HG02623 (cell line): ENCODE data around the gene PLBD2.
A peak's percentile ranks its signal among the peaks of the same experiment; 100 is the strongest.

Source experiments
- ATAC-seq: cut with Tn5 transposase; IDR thresholded peaks from one replicate; pipeline ENCODE4 v1.9.1; 2021; ENCODE audit warnings: moderate library complexity; ENCODE audit not compliant: unreplicated experiment

PLBD2 gene, protein sequence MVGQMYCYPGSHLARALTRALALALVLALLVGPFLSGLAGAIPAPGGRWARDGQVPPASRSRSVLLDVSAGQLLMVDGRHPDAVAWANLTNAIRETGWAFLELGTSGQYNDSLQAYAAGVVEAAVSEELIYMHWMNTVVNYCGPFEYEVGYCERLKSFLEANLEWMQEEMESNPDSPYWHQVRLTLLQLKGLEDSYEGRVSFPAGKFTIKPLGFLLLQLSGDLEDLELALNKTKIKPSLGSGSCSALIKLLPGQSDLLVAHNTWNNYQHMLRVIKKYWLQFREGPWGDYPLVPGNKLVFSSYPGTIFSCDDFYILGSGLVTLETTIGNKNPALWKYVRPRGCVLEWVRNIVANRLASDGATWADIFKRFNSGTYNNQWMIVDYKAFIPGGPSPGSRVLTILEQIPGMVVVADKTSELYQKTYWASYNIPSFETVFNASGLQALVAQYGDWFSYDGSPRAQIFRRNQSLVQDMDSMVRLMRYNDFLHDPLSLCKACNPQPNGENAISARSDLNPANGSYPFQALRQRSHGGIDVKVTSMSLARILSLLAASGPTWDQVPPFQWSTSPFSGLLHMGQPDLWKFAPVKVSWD

GRCh38 chr12:113358381-113359132 lies at the start of gene PLBD2:
TSS of gene PLBD2 (plus strand) at chr12:113358587. CDS start at chr12:113358601, 14 bp downstream.
- ATAC-seq = peak; percentile 94

DNA sequence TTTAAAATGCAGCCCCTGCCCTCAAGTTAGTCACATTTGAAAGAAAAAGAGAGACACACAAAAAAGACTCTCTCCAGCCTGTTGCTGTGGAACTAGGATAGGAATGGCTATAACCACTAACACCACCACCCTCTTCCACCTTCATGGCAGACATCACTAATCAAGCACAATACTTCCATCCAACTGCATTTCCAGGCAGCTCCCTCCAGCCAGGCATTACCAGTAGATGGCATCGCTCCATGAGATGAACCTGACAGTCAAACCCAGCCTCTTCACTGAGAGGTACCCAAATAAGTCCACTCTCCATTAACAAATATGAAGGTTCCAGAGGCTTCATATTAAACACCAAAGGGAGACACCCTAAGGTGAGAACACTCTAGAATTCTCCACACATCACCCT lies 47.9 kb upstream of the PLBD2 start:
- ATAC-seq = no peak

DNA sequence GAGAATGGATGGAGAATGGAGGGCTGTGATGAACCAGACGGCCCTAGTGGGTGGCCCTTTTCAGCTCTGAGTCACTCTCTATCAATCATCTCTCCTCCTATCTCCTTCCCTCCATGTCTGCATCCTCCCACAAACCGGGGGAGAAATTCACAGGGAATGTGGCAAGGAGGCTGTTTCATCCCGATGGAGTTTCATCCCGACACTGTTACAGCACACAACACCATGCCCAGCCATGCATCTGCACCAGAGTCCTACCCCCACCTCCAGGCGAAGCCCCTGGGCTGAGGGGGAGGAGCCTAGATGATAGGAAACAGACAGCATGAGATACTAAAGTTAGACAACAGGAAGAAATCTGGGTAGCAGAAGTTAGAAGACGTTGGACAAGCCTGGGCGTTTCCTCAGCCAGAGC lies 44.3 kb upstream of the PLBD2 start:
- ATAC-seq = no peak

- no peak for ATAC-seq
These were observed 43.0 kb upstream of the PLBD2 start for GRCh38 chr12:113315358-113315757.

DNA sequence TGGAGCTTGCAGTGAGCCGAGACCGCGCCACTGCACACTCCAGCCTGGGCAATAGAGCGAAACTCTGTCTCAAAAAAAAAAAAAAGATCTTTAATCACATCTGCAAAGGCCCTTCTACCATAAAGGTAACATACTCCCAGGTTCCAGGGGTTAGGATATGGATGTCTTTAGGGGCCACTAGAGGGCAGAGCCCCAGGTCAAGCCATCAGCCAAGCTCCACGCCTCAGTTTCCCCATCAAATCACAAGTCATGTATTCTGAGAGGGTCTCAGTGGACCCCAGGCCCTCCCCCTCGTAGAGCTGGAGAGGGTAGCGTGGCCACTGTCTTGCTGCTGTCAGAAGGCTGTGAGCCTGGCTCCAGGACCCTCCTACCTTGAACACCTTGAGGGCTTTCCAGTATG lies 42.2 kb upstream of the PLBD2 start:
- ATAC-seq = no peak

GRCh38 chr12:113317122-113317521 lies 41.3 kb upstream of the PLBD2 start:
- no peak for ATAC-seq

- no peak for ATAC-seq
These were observed 40.2 kb upstream of the PLBD2 start for GRCh38 chr12:113318046-113318656.

GRCh38 chr12:113318900-113319628 lies 39.3 kb upstream of the PLBD2 start:
- no peak for ATAC-seq

- no peak for ATAC-seq
These were observed 38.0 kb upstream of the PLBD2 start for GRCh38 chr12:113320401-113320800.

DNA sequence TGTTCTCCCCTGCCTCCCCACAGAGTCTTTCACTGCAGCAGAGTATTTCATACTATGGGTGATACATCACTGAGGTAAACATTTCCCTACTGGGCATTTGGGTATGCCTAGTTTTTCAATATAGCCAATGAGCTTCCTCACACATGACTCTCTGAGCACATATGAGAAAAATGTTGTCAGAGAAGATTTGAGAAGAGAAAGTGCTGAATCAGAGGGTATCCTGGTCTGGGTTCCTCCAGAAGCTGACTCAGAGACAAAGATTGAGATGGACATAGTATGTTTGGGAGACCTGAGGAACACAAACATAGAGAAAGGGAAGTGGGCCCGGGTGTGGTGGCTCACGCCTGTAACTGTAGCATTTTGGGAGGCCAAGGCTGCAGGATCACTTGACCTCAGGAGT lies 36.0 kb upstream of the PLBD2 start:
- no peak for ATAC-seq

GRCh38 chr12:113325916-113326315 lies 32.5 kb upstream of the PLBD2 start:
- no peak for ATAC-seq

DNA sequence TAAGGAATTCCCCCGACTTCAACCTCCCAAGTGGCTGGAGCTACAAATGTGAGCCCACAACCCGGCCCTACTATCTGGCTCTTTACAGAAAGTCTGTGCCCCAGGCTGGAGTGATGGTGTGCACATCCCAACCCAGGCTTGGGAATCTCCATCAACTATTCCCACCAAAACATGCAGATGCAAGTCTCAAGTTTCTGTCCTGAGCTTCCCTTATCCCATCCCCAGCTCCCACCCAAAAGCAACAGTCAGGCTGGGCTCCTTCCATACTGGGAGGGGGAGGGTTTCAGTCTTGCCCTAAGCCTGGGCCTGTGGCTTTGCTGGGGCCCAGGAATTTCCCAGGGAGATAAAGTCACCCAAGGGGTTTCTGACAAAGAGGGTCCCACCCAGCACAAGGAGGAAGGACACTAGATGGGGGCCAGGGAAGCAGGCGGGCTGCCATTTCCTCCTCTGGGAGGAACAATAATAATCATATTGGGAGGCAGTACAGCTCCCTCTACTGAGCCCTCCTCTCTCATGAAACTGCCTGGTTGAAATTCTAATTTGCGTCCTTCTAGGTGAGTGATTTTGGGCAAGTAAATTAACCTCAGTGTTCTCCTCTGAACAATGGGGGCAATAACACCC lies 31.5 kb upstream of the PLBD2 start:
- no peak for ATAC-seq

DNA sequence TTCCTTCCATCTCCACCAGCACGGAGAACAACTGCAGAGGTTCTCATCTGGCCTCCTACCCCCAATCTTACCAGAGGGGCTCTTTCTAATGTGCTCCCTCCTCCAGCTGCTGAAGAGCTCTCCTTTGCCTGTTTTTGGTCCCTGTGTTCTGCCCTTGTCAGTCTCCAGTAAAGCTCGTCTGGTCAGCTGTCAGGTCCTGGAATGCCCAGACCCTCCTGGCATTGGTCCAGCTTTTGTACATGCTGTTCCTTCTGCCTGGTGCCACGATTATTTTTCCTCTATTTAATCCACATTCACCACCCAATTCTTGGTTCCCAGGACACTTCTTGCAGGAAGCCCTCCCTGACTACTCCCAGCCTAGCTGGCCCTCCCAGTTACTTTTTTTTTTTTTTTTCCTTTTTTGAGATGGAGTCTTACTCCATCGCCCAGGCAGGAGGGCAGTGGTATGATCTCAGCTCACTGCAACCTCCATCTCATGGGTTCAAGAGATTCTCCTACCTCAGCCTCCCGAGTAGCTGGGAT lies 30.0 kb upstream of the PLBD2 start:
- ATAC-seq = no peak

DNA sequence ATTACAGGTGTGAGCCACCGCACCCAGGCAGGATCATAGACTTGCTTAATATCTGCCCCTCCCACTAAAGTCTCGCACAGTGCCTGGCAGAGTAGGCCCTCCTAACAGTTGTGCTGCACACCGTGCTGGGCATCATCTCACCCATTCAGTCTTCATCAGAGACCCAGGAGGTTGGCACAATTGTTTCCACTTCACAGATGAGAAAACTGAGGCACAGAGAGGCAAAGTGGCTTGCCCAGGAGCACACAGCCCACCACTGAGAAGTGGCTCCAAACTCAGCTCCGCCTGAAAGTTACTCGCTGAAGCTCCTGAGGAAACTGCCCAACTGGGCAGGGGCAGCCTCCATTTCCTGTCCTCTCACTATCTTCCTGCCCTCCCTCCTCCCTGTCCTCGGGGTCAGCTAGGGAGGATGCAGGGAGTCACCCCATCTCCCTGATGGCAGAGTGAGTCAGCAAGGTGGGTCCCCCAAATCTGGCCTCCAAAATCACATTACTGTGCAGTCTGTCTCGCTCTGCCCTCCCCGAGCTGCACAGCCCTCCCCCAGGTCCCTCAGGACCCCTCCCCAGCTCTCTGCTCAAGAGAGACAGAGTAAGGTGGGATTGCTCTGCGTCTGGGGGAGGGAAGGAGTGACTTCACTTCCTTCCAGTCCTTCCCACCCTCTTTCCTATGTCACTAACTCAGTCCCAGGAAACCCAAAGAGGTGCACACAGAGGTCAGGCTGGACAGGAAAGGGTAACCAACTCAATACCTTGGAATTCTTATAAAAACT lies 29.2 kb upstream of the PLBD2 start:
- no peak for ATAC-seq

DNA sequence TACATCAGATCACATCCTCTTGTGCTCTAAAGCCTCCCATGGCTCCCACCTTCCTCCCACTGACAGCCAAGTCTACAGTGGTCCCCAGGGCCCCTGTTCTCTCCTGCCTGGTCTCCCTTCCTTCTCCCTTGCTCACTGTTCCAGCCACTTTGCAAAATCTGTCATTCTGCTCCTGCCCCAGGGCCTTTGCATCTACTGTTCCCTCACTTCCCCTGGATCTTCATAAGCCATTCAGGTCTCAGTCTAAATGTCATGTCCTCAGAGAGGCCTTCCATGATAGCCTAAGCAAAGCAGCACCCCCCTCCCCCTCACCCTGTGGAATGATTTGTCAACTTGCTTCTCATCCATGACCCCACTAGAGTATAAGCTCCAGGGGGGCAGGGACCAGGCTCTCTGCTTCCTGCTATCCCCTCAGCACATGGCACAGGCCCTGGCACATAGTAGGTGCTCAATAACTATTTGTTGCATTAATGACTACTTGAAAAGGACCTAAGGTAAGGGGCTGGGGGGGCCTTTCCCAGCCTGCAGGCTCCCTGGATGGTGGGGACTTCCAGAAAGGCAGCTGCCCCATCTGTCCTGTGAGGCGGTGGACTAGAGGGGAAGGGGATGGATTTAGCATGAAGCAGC lies 28.5 kb upstream of the PLBD2 start:
- ATAC-seq = no peak

GRCh38 chr12:113330505-113330904 lies 27.9 kb upstream of the PLBD2 start:
- no peak for ATAC-seq

DNA sequence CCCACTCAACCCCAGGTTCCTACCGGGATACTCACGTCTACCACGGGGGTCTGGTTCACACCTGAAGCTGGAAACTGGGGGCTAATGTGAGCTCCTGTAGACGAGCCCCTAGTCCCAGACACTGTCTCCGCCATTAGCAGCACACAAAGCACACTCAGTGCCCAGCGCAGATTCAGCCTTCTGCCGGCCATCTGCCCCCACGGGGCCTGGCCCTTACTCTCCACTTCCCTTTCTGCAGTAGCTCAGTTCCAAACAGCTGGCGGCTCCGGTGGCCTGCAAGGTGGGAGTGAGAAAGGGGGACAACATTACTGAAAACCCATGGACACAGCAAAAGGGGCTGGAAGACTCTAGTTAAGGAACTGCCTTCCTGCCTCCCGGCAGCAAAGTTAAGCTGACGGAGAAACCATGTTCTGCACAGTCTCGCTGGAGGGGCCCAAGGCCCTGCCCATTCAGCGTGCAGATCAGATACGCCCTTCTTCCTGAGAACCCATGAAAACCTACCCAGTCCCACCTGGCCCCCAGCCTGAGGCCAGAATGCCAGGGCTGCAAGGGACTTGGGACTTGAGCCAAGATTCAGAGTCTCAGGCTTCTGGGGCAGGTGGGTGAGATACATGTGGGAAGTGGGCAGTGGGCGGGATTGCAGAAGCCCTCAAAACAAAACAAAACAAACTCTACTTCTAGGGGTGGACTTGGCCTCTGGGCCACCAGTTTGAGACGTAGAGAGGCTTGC lies 25.5 kb upstream of the PLBD2 start:
- ATAC-seq = no peak

DNA sequence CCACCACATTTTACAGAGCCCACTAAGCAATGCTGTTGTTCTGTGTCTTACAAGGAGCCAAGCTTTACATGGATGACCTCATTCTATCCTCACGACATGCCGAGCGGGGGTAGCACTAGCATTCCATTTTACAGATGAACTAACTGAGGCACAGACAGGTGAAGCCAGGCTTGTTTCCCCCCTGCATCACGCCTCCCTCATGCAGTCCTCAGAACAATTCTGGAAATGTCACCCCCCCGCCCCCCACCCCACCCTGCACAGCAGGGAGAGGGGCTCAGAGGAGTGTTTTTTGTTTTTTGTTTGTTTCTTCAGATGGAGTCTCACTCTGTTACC lies 25.0 kb upstream of the PLBD2 start:
- ATAC-seq = no peak
